GM06990 (cell line): ENCODE measurements around the gene DDI2.

Experiments
- DNase-seq: peaks from one replicate; pipeline ENCODE4 v3.0.0-alpha.2; 2011; ENCODE audit not compliant: insufficient read length; ENCODE audit errors: extremely low read depth
- H3K27me3 ChIP-seq: replicated peaks from 2 replicates; pipeline ENCODE4 v1.6.0; 2011; ENCODE audit warnings: low read length; ENCODE audit not compliant: control insufficient read depth, insufficient read depth
- H3K36me3 ChIP-seq: 2 replicates; pipeline ENCODE4 v1.5.1; 2011; ENCODE audit warnings: low read length; ENCODE audit not compliant: control insufficient read depth, insufficient read depth
- H3K4me3 ChIP-seq: replicated peaks from 2 replicates; pipeline ENCODE4 v1.5.1; 2011; ENCODE audit warnings: low read depth, mild to moderate bottlenecking, control low read depth, low read length
- CTCF ChIP-seq: IDR thresholded peaks from 2 replicates; pipeline ENCODE4 v1.5.1; 2011; ENCODE audit warnings: low read length, control low read depth, mild to moderate bottlenecking, inconsistent platforms; ENCODE audit not compliant: insufficient read depth, poor library complexity, severe bottlenecking

DDI2 gene

GRCh38 chr1:15680561-15681348 is 63.5 kb downstream of the DDI2 start:
- H3K36me3 ChIP-seq: no peaks in the 10 kb centered on the region
- no peaks in the 10 kb centered on the region for H3K27me3 ChIP-seq
- TF ChIP-seq CTCF: no peak
- DNase-seq: no peak
- H3K4me3 ChIP-seq: no peak overlapping the region

GRCh38 chr1:15681349-15682292 is 64.4 kb downstream of the DDI2 start:
- H3K4me3 ChIP-seq: no peak overlapping the region
- no peaks in the 10 kb centered on the region for H3K36me3 ChIP-seq
- no peaks in the 10 kb centered on the region for H3K27me3 ChIP-seq
- no peak for TF ChIP-seq CTCF
- no peak for DNase-seq

GRCh38 chr1:15682936-15683341 is 65.7 kb downstream of the DDI2 start:
- no peaks in the 10 kb centered on the region for H3K27me3 ChIP-seq
- DNase-seq: no peak
- H3K36me3 ChIP-seq: no peaks in the 10 kb centered on the region
- TF ChIP-seq CTCF: no peak
- H3K4me3 ChIP-seq: no peak overlapping the region

GRCh38 chr1:15683345-15684039 is 66.2 kb downstream of the DDI2 start:
- Histone ChIP-seq H3K4me3 (peak overlapping the region; percentile 85), H3K27me3 (no peaks in the 10 kb centered on the region), H3K36me3 (no peaks in the 10 kb centered on the region)
- TF ChIP-seq CTCF: no peak
- no peak for DNase-seq

GRCh38 chr1:15684042-15684461 is 66.8 kb downstream of the DDI2 start, which contains the start of gene PLEKHM2:
Gene PLEKHM2, plus strand, starts transcription at chr1:15684320. Its CDS starts 239 bp downstream, at chr1:15684559.
- Histone ChIP-seq H3K4me3 (peak within 1 kb of the TSS; percentile 85), H3K36me3 (no peaks in the 10 kb centered on the region; the same call in 1 of the 2 replicates), H3K27me3 (no peaks in the 10 kb centered on the region)
- no peak for TF ChIP-seq CTCF
- peak; percentile 68 for DNase-seq
